Activated effector memory CD4-positive, alpha-beta T cell treated with anti-CD3 and anti-CD28 coated beads, Interleukin-2, amount 50 U/mL, for 16 hours (primary cell): ENCODE results near the gene ITGB6.
A peak's percentile ranks its signal among the peaks of the same experiment; 100 is the strongest.
"Not testable (repeated sequence)": the region's sequence is repeated elsewhere in the genome, so short reads cannot be mapped to it uniquely, and the experiment has no call there.

Experiments
- DNase-seq: peaks from one replicate; pipeline ENCODE4 v3.0.0-alpha.2; 2020

ITGB6 gene

GRCh38 chr2:160220545-160221009 is 20.5 kb upstream of the ITGB6 start:
- no peak for DNase-seq

DNA sequence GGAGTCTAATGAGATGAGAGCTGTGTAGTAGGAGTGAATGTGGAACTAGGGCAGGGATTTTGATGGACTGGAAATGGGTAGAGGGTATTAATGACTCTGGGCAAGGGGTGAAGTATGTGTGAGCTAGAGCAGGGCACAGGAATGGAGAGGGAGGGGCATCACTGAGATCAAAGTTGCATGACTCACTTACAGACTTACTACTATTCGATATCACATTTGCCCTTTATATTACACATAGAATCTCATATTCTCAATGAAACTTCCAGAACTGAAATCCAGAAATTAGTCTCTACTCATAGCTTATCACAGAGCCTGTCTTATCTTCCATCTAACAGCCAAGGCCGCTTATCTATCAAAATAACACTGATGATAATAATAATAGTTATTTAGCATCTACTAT is 20.0 kb upstream of the ITGB6 start:
- no peak for DNase-seq

DNA sequence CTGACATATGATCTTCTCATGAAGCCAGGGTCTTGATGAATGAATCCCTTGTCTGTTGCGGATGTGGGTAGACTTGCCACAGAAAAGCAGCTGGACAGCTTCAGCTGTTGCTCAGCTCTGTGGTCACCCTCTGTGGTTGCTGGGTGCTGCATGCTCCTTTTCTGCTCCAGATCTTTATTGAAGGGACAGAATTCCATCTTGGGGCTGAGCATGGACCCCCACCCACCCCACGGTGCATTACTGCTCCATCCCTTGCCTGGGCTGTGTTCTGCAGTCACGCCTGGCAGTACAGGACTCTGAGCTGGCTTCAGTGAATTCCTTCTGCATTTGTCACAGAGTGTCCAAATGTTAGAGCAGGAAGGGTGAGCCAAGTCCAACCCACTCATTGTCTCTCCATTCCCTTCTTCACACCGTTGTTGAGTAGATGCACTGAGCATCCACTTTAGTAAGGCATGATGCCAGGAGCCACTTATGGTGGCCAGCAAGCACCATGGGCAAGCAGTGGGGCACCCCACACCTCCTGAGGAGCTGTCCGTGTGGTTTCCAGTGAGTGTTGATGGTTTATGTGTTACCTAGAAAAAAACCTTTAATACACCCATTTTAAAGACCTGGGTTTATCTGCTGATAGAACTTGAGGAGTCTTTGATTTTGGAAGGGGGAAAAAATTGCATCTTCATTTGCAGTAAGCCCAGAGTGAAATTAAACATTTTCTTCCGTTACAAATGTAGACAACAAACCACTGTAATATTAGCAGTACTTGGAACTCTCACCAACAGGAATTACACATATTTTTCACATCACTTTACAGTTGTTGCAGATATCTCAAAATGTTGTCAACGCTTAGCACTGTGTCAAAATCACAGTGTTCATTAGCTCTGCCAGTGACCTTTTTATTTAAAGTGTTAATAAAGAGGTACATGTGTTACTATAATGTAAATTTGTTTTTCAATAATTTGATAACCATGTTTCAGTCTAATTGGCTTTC is 14.7 kb upstream of the ITGB6 start:
- DNase-seq: no peak

DNA sequence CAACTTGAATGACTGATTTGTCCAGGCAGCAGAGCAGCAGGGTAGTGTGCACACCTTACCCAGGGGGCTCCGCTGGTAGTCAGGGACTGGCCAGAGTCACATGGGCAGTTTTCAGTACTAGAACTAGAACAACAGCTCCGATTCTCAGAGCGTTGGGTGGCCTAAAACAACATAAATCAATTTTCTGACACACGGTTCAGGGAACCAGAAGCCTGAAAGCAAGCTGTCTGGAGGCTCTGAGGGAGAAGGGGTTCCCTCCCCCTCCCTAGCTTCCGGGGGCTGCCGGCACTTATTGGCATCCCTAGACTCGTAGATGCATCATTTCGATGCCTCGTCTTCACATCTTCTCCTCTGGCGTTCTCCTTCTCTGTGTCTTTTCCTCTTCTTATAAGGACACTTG is 13.4 kb upstream of the ITGB6 start:
- DNase-seq: no peak

- DNase-seq: peak; percentile 87
These were observed 10.6 kb upstream of the ITGB6 start for GRCh38 chr2:160210599-160211138.

DNA sequence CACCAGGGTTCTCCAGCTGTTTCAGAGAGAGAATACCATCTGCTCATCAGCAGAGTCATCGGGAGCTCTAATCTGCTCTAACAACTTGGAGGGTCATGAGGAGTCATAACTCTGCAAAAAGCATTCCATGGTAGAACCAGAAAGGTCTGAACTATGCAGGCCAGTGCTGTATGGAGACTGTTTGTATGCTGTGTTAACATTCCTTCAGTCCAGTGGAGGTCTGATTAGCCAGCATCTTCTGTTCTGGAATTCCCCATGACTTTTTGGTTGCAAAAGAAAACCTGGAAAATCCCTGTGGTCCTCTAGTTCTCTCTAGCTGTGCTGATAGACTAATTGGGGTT is 9.4 kb upstream of the ITGB6 start:
- DNase-seq: no peak

- no peak for DNase-seq
These were observed 8.8 kb upstream of the ITGB6 start for GRCh38 chr2:160208655-160209515.

DNA sequence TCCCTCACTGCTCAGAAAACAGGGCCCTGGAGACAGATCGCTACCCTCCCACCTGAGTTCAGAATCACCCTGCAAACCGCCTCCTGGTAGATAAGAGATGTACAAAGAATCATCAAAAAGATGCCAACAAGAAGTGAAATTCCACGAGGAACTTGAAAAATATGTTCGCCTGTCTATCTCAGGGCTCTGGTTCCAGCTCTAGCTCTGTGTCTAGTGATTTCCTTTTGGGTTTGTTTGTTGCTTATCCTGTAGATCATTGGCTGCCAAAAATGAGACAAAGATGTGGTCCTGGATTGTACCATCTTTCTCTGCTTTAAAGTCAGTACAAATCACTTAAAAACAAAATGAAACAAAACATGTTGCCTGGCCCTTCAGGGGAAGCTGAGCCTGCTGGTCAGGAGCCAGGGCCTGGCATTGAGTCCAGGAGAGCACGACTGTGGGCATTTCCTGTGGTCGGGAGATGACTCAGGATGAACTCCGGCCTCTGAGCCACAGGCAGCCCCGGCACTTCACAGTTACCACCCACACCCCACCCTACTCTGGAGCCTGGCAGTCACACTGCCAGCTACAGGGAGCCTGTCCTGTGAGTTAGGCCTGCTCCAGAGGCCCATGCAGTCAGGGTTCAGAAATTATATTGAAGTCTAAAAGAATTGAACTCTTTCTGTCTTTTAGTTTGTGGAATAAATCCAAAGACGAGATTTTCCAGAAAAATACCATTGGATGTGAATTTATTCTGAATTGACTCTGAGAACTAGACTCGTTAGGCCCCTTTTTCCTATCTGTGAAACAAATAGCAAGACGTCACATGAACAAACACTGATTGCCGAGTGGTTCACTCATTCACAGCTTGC is 8.0 kb upstream of the ITGB6 start:
- DNase-seq: no peak

- no peak for DNase-seq
These were observed 7.2 kb upstream of the ITGB6 start for GRCh38 chr2:160207271-160207670.

- DNase-seq: no peak
These were observed 6.4 kb upstream of the ITGB6 start for GRCh38 chr2:160206436-160206835.

DNA sequence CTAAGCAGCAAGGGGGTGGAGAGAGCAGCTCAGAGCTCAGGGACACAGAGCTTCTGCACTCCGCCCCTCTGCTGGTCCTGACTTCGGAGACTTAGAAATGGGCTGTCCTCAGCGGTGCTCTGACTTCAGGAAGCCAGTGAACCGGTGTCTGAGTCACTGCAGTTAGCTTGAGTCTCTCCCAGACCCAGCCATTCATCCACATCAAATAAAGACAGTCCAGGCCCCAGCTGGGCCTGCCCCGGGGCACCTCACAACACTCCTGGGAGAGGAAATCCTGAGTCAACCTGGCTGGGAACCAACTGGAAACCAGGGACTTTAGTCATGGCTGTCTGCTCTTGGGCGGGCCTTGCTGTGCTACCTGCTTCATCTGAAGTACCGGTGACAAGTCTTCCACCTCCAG is 5.4 kb upstream of the ITGB6 start:
- no peak for DNase-seq

DNA sequence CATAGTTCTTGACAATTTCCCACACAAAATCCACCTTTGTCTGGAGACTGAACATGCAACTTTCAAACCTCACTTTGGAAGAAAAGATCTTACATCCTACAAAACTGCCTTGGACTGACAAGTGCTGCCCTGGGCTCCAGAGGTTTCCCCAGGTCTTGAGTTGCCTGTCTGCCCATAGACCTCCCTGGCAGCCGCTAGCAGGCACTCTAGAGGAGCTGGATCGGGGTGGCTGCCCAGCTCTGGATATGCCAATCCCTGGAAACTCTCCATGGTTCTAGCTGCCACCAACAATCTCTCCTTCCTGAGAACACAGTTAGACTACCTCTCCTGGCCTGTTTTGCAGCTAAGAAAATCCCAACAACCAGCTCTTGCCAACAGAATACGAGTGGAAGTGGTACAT is 3.4 kb upstream of the ITGB6 start:
- DNase-seq: no peak

DNA sequence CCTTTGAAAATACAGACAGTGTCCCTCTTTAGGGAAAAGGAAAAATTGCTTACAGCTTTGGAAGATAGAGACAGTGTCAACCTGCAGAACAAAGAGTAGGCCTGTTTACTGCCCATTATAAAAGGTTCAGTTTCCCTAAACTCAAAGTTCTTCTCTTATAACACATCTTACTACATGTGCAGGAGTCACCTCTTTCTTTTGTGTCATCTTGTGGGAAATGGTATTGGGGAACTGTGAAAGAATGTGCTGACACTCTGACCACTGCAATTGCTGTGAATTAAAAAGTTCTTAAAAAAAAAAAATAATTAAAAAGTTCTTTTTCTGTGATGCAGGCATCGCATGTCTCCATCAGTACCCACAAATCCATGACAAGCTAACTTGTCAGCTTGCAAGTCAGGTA is 2.9 kb upstream of the ITGB6 start:
- DNase-seq: no peak

DNA sequence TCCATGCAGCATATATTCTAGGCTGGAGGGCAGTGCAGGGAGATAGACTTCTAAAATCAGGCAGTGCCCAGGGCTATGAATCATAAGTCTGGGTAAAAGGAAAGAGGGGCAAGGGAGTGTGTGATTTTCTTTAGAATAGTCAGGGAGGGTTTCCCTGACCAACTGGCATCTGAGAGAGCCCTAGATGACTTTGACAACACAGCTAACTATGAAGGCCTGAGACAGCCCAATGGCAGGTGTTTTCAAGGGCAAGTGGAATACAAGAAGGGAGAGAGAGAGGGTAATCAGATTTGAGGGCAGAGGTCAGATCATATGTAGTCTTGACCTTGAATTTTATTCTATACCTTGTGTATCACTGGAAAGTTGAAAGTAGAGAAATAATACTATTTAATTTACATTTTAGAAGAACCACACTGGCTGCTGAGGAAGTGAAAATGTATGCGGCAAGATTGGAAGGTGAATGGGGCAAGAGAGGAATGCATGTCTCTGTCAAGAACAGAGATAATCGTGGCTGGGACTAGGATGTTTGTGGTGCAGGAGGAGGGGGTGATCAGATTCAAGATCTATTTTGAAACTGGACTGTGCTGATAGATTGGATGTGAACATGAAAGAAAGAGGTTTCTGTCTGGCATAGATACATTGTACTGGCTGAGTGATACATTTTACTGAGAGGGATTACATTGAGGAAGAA is 1.9 kb upstream of the ITGB6 start:
- no peak for DNase-seq

GRCh38 chr2:160200921-160201320 is 849 bp upstream of the ITGB6 start:
- no peak for DNase-seq

DNA sequence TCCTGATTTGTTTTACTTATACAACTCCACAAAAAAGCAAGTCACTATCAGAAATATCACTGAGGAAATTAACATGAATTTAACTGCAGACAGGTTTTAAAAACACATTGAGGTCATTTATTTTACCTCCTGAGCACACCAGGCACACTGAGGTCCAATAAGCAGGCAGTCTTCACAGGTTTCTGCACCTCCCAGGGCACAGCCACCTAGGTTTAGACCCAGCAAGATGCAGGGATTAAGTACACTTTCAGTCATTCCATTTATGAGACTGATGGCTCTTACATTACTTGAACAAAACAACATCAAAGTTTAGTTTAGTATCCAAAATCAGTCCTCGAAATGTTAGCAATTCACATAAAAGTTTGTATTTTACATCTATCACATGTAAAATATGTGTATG is 1.0 kb downstream of the ITGB6 start:
- DNase-seq: no peak

GRCh38 chr2:160197587-160197986 is 2.5 kb downstream of the ITGB6 start:
- DNase-seq: no peak

GRCh38 chr2:160194946-160195345 is 5.1 kb downstream of the ITGB6 start:
- DNase-seq: no peak

GRCh38 chr2:160194351-160194750 is 5.7 kb downstream of the ITGB6 start:
- no peak for DNase-seq

DNA sequence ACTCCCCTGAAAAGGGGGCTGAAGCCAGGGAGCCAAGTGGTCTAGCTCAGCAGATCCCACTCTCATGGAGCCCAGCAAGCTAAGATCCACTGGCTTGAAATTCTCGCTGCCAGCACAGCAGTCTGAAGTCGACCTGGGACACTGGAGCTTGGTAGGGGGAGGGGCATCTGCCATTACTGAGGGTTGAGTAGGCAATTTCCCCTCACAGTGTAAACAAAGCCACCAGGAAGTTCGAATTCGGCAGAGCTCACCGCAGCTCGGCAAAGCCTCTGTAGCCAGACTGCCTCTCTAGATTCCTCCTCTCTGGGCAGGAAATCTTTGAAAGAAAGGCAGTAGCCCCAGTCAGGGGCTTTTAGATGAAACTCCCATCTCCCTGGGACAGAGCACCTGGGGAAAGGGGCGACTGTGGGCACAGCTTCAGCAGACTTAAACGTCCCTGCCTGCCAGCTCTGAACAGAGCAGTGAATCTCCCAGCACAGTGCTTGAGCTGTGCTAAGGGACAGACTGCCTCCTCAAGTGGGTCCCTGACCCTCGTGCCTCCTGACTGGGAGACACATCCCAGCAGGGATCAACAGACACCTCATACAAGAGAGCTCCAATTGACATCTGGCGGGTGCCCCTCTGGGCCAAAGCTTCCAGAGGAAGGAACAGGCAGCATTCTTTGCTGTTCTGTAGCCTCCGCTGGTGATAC is 18.8 kb downstream of the ITGB6 start:
- not testable (repeated sequence) for DNase-seq

DNA sequence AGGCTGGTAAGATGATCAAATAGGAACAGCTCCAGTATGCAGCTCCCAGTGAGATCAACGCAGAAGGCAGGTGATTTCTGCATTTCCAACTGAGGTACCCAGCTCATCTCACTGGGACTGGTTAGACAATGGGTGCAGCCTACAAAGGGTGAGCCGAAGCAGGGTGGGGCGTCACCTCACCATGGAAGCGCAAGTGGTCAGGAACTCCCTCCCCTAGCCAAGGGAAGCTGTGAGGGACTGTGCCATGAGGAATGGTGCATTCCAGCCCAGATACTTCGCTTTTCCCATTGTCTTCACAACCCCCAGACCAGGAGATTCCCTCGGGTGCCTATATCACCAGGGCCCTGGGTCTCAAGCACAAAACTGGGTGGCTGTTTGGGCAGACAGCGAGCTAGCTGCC is 19.4 kb downstream of the ITGB6 start:
- not testable (repeated sequence) for DNase-seq
